Measurements from ENCODE around the gene SEMA4B. TPM values are rescaled to one million over a fixed set of nuclear protein-coding genes. Genes with fewer than 3 reads are reported as not detected.

The SEMA4B gene
- total RNA-seq, 1 experiment from 2014 or later: 32.5 TPM

DNA sequence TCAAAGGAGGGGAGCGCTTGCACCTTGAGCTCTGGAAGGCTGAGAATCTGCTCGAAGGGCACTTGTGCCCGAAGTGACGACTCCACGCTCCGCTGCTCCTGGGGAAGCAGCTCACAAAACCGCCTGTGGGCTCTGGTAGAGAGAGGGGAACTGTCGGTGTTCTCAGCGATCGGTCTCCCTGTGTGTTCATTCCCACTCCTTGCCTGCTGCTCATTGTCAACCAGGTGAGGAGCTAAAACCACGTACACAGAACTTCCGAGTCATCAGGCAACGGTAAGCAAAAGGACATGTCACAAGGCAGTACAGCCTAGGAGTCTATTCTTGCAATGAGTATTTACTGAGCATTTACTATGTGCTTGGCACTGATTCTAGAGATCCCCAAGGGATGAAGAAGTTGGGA lies 31.1 kb downstream of the SEMA4B start:
- Histone ChIP-seq H3K79me2 (ENCODE audit: insufficient read depth, low read length) (no peaks in the 10 kb centered on the region), H4K91ac (ENCODE audit: insufficient read length, low read depth, low read length) (no peak overlapping the region), H3K27me3 (ENCODE audit: insufficient read depth, low read length) (no peaks in the 10 kb centered on the region), H2BK12ac (ENCODE audit: insufficient read length, low read depth, low read length) (no peak overlapping the region), H3K18ac (ENCODE audit: insufficient read length, low read depth, low read length) (no peak overlapping the region), H4K5ac (ENCODE audit: insufficient read length, low read depth, low read length) (no peak overlapping the region), H2BK20ac (ENCODE audit: low read depth, low read length, poor library complexity, severe bottlenecking) (no peak overlapping the region), H3K79me1 (ENCODE audit: insufficient read depth, low read depth, low read length, poor library complexity, severe bottlenecking) (no peaks in the 10 kb centered on the region), H3K14ac (ENCODE audit: insufficient read depth, low read length) (no peak overlapping the region), H3T11ph (ENCODE audit: low read length) (no peak overlapping the region), H3K23ac (ENCODE audit: insufficient read length, low read depth, low read length) (no peak overlapping the region), H2AK5ac (ENCODE audit: insufficient read length, low read length) (no peak overlapping the region), H3K23me2 (ENCODE audit: insufficient read length, low read depth, low read length, poor library complexity, severe bottlenecking) (peaks cover 12% of the 10 kb centered on the region), H3K4me2 (ENCODE audit: insufficient read depth, insufficient read length, low read length) (peak overlapping the region; percentile 96), H3K9me3 (ENCODE audit: control insufficient read depth, low read depth, low read length) (no peaks in the 10 kb centered on the region), H4K8ac (replicated peaks; ENCODE audit: insufficient read length, low read depth, low read length) (no peak overlapping the region), H3K56ac (ENCODE audit: insufficient read length, low read depth, low read length) (no peak overlapping the region), H3K4me1 (ENCODE audit: insufficient read depth, low read length) (no peaks in the 10 kb centered on the region; the same call in 1 of the 2 replicates), H3K27ac (ENCODE audit: insufficient read length, low read depth, low read length) (no peak overlapping the region), H2BK120ac (ENCODE audit: low read depth, low read length, poor library complexity, severe bottlenecking) (no peak overlapping the region), H2AFZ (ENCODE audit: low read length) (no peak overlapping the region), H3K4ac (ENCODE audit: low read depth, low read length) (no peak overlapping the region), H2BK15ac (ENCODE audit: low read depth, low read length) (0 out of 2 replicates have a peak overlapping the region, but pooled peaks have one; percentile 58), H3K9ac (ENCODE audit: extremely low read depth, insufficient read length, low read length) (no peak overlapping the region), H4K20me1 (ENCODE audit: control insufficient read depth, insufficient read depth, insufficient read length) (no peaks in the 10 kb centered on the region), H2BK5ac (ENCODE audit: insufficient read length, low read length) (no peak overlapping the region)
- Mint-ChIP-seq H3K27ac (no peak overlapping the region; a peak in 1 of 7 replicates), H3K4me1 (peaks cover 15 to 16% of the 10 kb centered on the region in 2 experiments), H3K4me3 (peak overlapping the region; percentile 76 to 81), H3K36me3 (ENCODE audit: insufficient read depth in 1 of 3, low read depth in 3 of 3) (peaks cover 15 to 35% (median 34%) of the 10 kb centered on the region in 3 experiments), H3K9me3 (no peaks in the 10 kb centered on the region), H3K27me3 (ENCODE audit: low read depth) (peaks cover 1% of the 10 kb centered on the region; the same call in 1 of the 2 replicates)
- no peak for DNase-seq
- TF ChIP-seq, protein P1, sequence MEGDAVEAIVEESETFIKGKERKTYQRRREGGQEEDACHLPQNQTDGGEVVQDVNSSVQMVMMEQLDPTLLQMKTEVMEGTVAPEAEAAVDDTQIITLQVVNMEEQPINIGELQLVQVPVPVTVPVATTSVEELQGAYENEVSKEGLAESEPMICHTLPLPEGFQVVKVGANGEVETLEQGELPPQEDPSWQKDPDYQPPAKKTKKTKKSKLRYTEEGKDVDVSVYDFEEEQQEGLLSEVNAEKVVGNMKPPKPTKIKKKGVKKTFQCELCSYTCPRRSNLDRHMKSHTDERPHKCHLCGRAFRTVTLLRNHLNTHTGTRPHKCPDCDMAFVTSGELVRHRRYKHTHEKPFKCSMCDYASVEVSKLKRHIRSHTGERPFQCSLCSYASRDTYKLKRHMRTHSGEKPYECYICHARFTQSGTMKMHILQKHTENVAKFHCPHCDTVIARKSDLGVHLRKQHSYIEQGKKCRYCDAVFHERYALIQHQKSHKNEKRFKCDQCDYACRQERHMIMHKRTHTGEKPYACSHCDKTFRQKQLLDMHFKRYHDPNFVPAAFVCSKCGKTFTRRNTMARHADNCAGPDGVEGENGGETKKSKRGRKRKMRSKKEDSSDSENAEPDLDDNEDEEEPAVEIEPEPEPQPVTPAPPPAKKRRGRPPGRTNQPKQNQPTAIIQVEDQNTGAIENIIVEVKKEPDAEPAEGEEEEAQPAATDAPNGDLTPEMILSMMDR (conservative IDR thresholded peaks at IDR 0.05): no peak
- WGBS (ENCODE audit: extremely low coverage, insufficient read length, low lambda C conversion rate): no CpG with 5 or more reads among the region's 13 CpGs

Measured in H9 (cell line).